Measurements from ENCODE around the gene ARVCF.

The ARVCF gene

GRCh38 chr22:19930551-19931486, 85.8 kb downstream of the ARVCF start:
- H2BK5ac ChIP-seq (ENCODE audit: low read depth, low read length, poor library complexity) = no peak overlapping the region
- H2BK12ac ChIP-seq (ENCODE audit: low read length) = no peak overlapping the region
- no peak overlapping the region for H4K8ac ChIP-seq (ENCODE audit: low read depth, low read length)
- no peaks in the 10 kb centered on the region for H3K4me1 ChIP-seq (ENCODE audit: control insufficient read depth in 1 of 2, insufficient read depth in 2 of 2, low read length in 2 of 2)
- H3K9me3 ChIP-seq (ENCODE audit: insufficient read depth, low read depth, low read length) = no peaks in the 10 kb centered on the region
- no peak overlapping the region for H2AK5ac ChIP-seq (ENCODE audit: low read length)
- H3K4me3 ChIP-seq (ENCODE audit: low read depth, low read length) = no peak overlapping the region
- no peak overlapping the region for H3K23ac ChIP-seq (ENCODE audit: low read length)
- H3K4ac ChIP-seq (ENCODE audit: low read depth, low read length) = no peak overlapping the region
- no peak overlapping the region for H3K27ac ChIP-seq (ENCODE audit: low read depth, low read length)
- no peaks in the 10 kb centered on the region for H3K79me1 ChIP-seq (ENCODE audit: low read length)
- DNase-seq = no peak
- no peak overlapping the region for H2BK120ac ChIP-seq (ENCODE audit: insufficient read depth, low read length, poor library complexity)
- no peak overlapping the region for H3K18ac ChIP-seq (ENCODE audit: low read length)
- no CpG with 5 or more reads among the region's 21 CpGs for WGBS (ENCODE audit: extremely low coverage, insufficient coverage, insufficient read length)
- no peak overlapping the region for H3K9ac ChIP-seq (ENCODE audit: low read length)
- no peak overlapping the region for H2AFZ ChIP-seq (ENCODE audit: insufficient read depth, low read length, poor library complexity)
- no peak overlapping the region for H3K4me2 ChIP-seq (ENCODE audit: low read length)
- no peaks in the 10 kb centered on the region for H3K27me3 ChIP-seq (ENCODE audit: insufficient read depth, low read length)
- H3K14ac ChIP-seq (ENCODE audit: low read length) = no peak overlapping the region
- H4K91ac ChIP-seq (ENCODE audit: low read depth, low read length) = no peak overlapping the region
- no peaks in the 10 kb centered on the region for H3K36me3 ChIP-seq (ENCODE audit: control insufficient read depth in 1 of 2, insufficient read depth in 2 of 2, low read length in 2 of 2)
- no peaks in the 10 kb centered on the region for H3K79me2 ChIP-seq (ENCODE audit: control insufficient read depth, insufficient read depth, low read length, poor library complexity)
- no peak overlapping the region for H4K12ac ChIP-seq (ENCODE audit: low read depth, low read length)

- Histone ChIP-seq H4K8ac (ENCODE audit: low read depth, low read length) (no peak overlapping the region), H3K9ac (ENCODE audit: low read length) (no peak overlapping the region), H3K79me2 (ENCODE audit: control insufficient read depth, insufficient read depth, low read length, poor library complexity) (no peaks in the 10 kb centered on the region), H3K27ac (ENCODE audit: low read depth, low read length) (no peak overlapping the region), H3K4me1 (ENCODE audit: control insufficient read depth in 1 of 2, insufficient read depth in 2 of 2, low read length in 2 of 2) (no peaks in the 10 kb centered on the region), H3K18ac (ENCODE audit: low read length) (no peak overlapping the region), H3K14ac (ENCODE audit: low read length) (no peak overlapping the region), H2AFZ (ENCODE audit: insufficient read depth, low read length, poor library complexity) (no peak overlapping the region), H3K4me3 (ENCODE audit: low read depth, low read length) (no peak overlapping the region), H3K4me2 (ENCODE audit: low read length) (no peak overlapping the region), H3K79me1 (ENCODE audit: low read length) (no peaks in the 10 kb centered on the region), H3K27me3 (ENCODE audit: insufficient read depth, low read length) (no peaks in the 10 kb centered on the region), H2BK5ac (ENCODE audit: low read depth, low read length, poor library complexity) (no peak overlapping the region), H4K12ac (ENCODE audit: low read depth, low read length) (no peak overlapping the region), H2AK5ac (ENCODE audit: low read length) (no peak overlapping the region), H2BK12ac (ENCODE audit: low read length) (no peak overlapping the region), H2BK120ac (ENCODE audit: insufficient read depth, low read length, poor library complexity) (no peak overlapping the region), H3K4ac (ENCODE audit: low read depth, low read length) (no peak overlapping the region), H4K91ac (ENCODE audit: low read depth, low read length) (no peak overlapping the region), H3K9me3 (ENCODE audit: insufficient read depth, low read depth, low read length) (no peaks in the 10 kb centered on the region), H3K36me3 (ENCODE audit: control insufficient read depth in 1 of 2, insufficient read depth in 2 of 2, low read length in 2 of 2) (no peaks in the 10 kb centered on the region), H3K23ac (ENCODE audit: low read length) (no peak overlapping the region)
- DNase-seq = no peak
- WGBS (ENCODE audit: extremely low coverage, insufficient coverage, insufficient read length) = no CpG with 5 or more reads among the region's 21 CpGs
Measured at GRCh38 chr22:19929586-19930550, 86.8 kb downstream of the ARVCF start.

GRCh38 chr22:19928207-19928606, 88.4 kb downstream of the ARVCF start:
- no peak overlapping the region for H3K4ac ChIP-seq (ENCODE audit: low read depth, low read length)
- H3K36me3 ChIP-seq (ENCODE audit: control insufficient read depth in 1 of 2, insufficient read depth in 2 of 2, low read length in 2 of 2) = no peaks in the 10 kb centered on the region
- no peak overlapping the region for H3K23ac ChIP-seq (ENCODE audit: low read length)
- H3K9me3 ChIP-seq (ENCODE audit: insufficient read depth, low read depth, low read length) = no peaks in the 10 kb centered on the region
- H2AFZ ChIP-seq (ENCODE audit: insufficient read depth, low read length, poor library complexity) = no peak overlapping the region
- H4K91ac ChIP-seq (ENCODE audit: low read depth, low read length) = no peak overlapping the region
- no peak overlapping the region for H3K18ac ChIP-seq (ENCODE audit: low read length)
- no peaks in the 10 kb centered on the region for H3K79me2 ChIP-seq (ENCODE audit: control insufficient read depth, insufficient read depth, low read length, poor library complexity)
- H2AK5ac ChIP-seq (ENCODE audit: low read length) = no peak overlapping the region
- H3K4me2 ChIP-seq (ENCODE audit: low read length) = no peak overlapping the region
- H3K27ac ChIP-seq (ENCODE audit: low read depth, low read length) = no peak overlapping the region
- DNase-seq = no peak
- no peak overlapping the region for H2BK5ac ChIP-seq (ENCODE audit: low read depth, low read length, poor library complexity)
- H4K12ac ChIP-seq (ENCODE audit: low read depth, low read length) = no peak overlapping the region
- WGBS (ENCODE audit: extremely low coverage, insufficient coverage, insufficient read length) = no CpG with 5 or more reads among the region's 11 CpGs
- no peaks in the 10 kb centered on the region for H3K79me1 ChIP-seq (ENCODE audit: low read length)
- no peak overlapping the region for H3K4me3 ChIP-seq (ENCODE audit: low read depth, low read length)
- no peak overlapping the region for H3K9ac ChIP-seq (ENCODE audit: low read length)
- H2BK12ac ChIP-seq (ENCODE audit: low read length) = no peak overlapping the region
- H3K4me1 ChIP-seq (ENCODE audit: control insufficient read depth in 1 of 2, insufficient read depth in 2 of 2, low read length in 2 of 2) = no peaks in the 10 kb centered on the region
- H3K27me3 ChIP-seq (ENCODE audit: insufficient read depth, low read length) = no peaks in the 10 kb centered on the region
- H3K14ac ChIP-seq (ENCODE audit: low read length) = no peak overlapping the region
- no peak overlapping the region for H2BK120ac ChIP-seq (ENCODE audit: insufficient read depth, low read length, poor library complexity)
- H4K8ac ChIP-seq (ENCODE audit: low read depth, low read length) = no peak overlapping the region

GRCh38 chr22:19927696-19928095, 88.9 kb downstream of the ARVCF start:
- Histone ChIP-seq H3K4me1 (ENCODE audit: control insufficient read depth in 1 of 2, insufficient read depth in 2 of 2, low read length in 2 of 2) (no peaks in the 10 kb centered on the region), H3K36me3 (ENCODE audit: control insufficient read depth in 1 of 2, insufficient read depth in 2 of 2, low read length in 2 of 2) (no peaks in the 10 kb centered on the region), H2BK120ac (ENCODE audit: insufficient read depth, low read length, poor library complexity) (no peak overlapping the region), H4K12ac (ENCODE audit: low read depth, low read length) (no peak overlapping the region), H3K18ac (ENCODE audit: low read length) (no peak overlapping the region), H3K23ac (ENCODE audit: low read length) (no peak overlapping the region), H2BK12ac (ENCODE audit: low read length) (no peak overlapping the region), H3K27ac (ENCODE audit: low read depth, low read length) (no peak overlapping the region), H3K4me3 (ENCODE audit: low read depth, low read length) (no peak overlapping the region), H3K4ac (ENCODE audit: low read depth, low read length) (no peak overlapping the region), H3K79me1 (ENCODE audit: low read length) (no peaks in the 10 kb centered on the region), H4K91ac (ENCODE audit: low read depth, low read length) (no peak overlapping the region), H2BK5ac (ENCODE audit: low read depth, low read length, poor library complexity) (no peak overlapping the region), H2AFZ (ENCODE audit: insufficient read depth, low read length, poor library complexity) (no peak overlapping the region), H3K9ac (ENCODE audit: low read length) (no peak overlapping the region), H3K4me2 (ENCODE audit: low read length) (no peak overlapping the region), H4K8ac (ENCODE audit: low read depth, low read length) (no peak overlapping the region), H3K27me3 (ENCODE audit: insufficient read depth, low read length) (no peaks in the 10 kb centered on the region), H3K14ac (ENCODE audit: low read length) (no peak overlapping the region), H3K9me3 (ENCODE audit: insufficient read depth, low read depth, low read length) (no peaks in the 10 kb centered on the region), H2AK5ac (ENCODE audit: low read length) (no peak overlapping the region), H3K79me2 (ENCODE audit: control insufficient read depth, insufficient read depth, low read length, poor library complexity) (no peaks in the 10 kb centered on the region)
- no CpG with 5 or more reads among the region's 7 CpGs for WGBS (ENCODE audit: extremely low coverage, insufficient coverage, insufficient read length)
- DNase-seq = no peak
